Sigmoid colon (tissue), 7 donors: Measurements from ENCODE around the gene FAM107A. TPM values are rescaled to one million over a fixed set of nuclear protein-coding genes. Genes with fewer than 3 reads are reported as not detected.

ENCODE experiments used
- DNase-seq: peaks from one replicate; pipeline ENCODE4 v3.0.0-alpha.2; 2019
- H3K27ac ChIP-seq, 4 donors: fragments of 200-600 bp; sonication (generic); one replicate each; pipeline ENCODE4 v1.5.1; 2016 to 2019; ENCODE audit warnings: mild to moderate bottlenecking in 1 of 4
- H3K27me3 ChIP-seq, 3 donors: fragments of 200-600 bp; sonication (generic); one replicate each; pipeline ENCODE4 v1.5.1; 2019; ENCODE audit warnings: mild to moderate bottlenecking in 1 of 3
- H3K36me3 ChIP-seq, 4 donors: fragments of 200-600 bp; sonication (generic); one replicate each; pipeline ENCODE4 v1.5.1; 2016 to 2019
- H3K4me1 ChIP-seq, 4 donors: fragments of 200-600 bp; sonication (generic); one replicate each; pipeline ENCODE4 v1.5.1; 2017 to 2019
- H3K4me3 ChIP-seq, 4 donors: fragments of 200-600 bp; sonication (generic); one replicate each; pipeline ENCODE4 v1.5.1; 2017 to 2019; ENCODE audit warnings: mild to moderate bottlenecking in 2 of 4, moderate library complexity in 1 of 4
- H3K9me3 ChIP-seq, 4 donors: fragments of 200-600 bp in 3 of 4; sonication (generic) in 3 of 4; one replicate each; pipeline versions ENCODE4 v1.5.1 to v1.6.1; 2013 to 2019
- CTCF ChIP-seq, 4 experiments: fragments of 450-650 bp in 3 of 4; fragments of 200-600 bp in 1 of 4; IDR thresholded peaks; one replicate each; pipeline ENCODE4 v1.5.1; 2016 to 2019; ENCODE audit warnings: antibody characterized with exemption in 4 of 4, mild to moderate bottlenecking in 3 of 4, moderate library complexity in 2 of 4
- EP300 ChIP-seq, 4 donors: sonication (generic); formaldehyde crosslinking; IDR thresholded peaks; one replicate each; pipeline ENCODE4 v1.6.1; 2017; ENCODE audit warnings: antibody characterized with exemption in 4 of 4
- POLR2A ChIP-seq, 2 donors: fragments of 450-650 bp; IDR thresholded peaks; one replicate each; pipeline ENCODE4 v1.6.1; 2016; ENCODE audit warnings: antibody characterized with exemption in 2 of 2, mild to moderate bottlenecking in 2 of 2, moderate library complexity in 2 of 2
- POLR2AphosphoS5 ChIP-seq, 4 donors: sonication (generic); formaldehyde crosslinking; IDR thresholded peaks; one replicate each; pipeline ENCODE4 v1.6.1; 2017; ENCODE audit warnings: antibody characterized with exemption in 4 of 4
- WGBS, 2 donors: extraction: QIAGEN DNeasy Blood & Tissue Kit; methylation state at CpG; one replicate each; pipeline ENCODE4 v1.1.7; 2013; 5-methylcytosine and 5-hydroxymethylcytosine counted together
- intact Hi-C: fragments of 100-400 bp; cut with DNase I; formaldehyde crosslinking; loops from one replicate; pipeline ENCODE4 v1.15.1; 2023
- polyA plus RNA-seq, 3 donors: library from polyadenylated mRNA; stranded (reverse); fragments of 200-250 nt; gene quantifications; one replicate each; pipeline ENCODE4 v1.2.3, GENCODE V29; 2013
- total RNA-seq, 4 donors: library from RNA; depleted of rRNA; stranded (reverse); fragments of >200 nt; gene quantifications; one replicate each; pipeline ENCODE4 v1.1.0, GENCODE V29; 2016
- donor health status: healthy with polysubstance abuse.
- donor health status: Bipolar disorder and iron deficiency.
- donor health status: healthy.

The FAM107A gene
- total and polyA plus RNA-seq, 7 donors, result 10.9 to 56.7 (median 32.7) TPM

- Histone ChIP-seq H3K4me1 (no peaks in the 10 kb centered on the region), H3K27ac (peak overlapping the region in 3 of 4 donors; percentile 10 to 59 (median 28)), H3K9me3 (no peaks in the 10 kb centered on the region), H3K4me3 (no peak overlapping the region), H3K36me3 (no peaks in the 10 kb centered on the region), H3K27me3 (no peaks in the 10 kb centered on the region)
- intact Hi-C loops, result no loop called here
- peak; percentile 83 for DNase-seq
- 72 to 76% methylated on average over 8 of the region's 8 CpGs for WGBS, 2 donors
- TF ChIP-seq POLR2A (IDR thresholded peaks at IDR 0.05), result no peak
- TF ChIP-seq CTCF (IDR thresholded peaks at IDR 0.05), result no peak
- TF ChIP-seq POLR2AphosphoS5 (IDR thresholded peaks at IDR 0.05), result peak in 2 of 4 donors; percentile 9 to 43
Measured at GRCh38 chr3:58617338-58617761, 40.2 kb upstream of the FAM107A start.

- H3K27ac ChIP-seq, result no peak overlapping the region
- no peaks in the 10 kb centered on the region for H3K9me3 ChIP-seq
- H3K27me3 ChIP-seq, result no peaks in the 10 kb centered on the region
- no peaks in the 10 kb centered on the region for H3K4me1 ChIP-seq
- TF ChIP-seq EP300 (IDR thresholded peaks at IDR 0.05), result no peak
- TF ChIP-seq POLR2AphosphoS5 (IDR thresholded peaks at IDR 0.05), result no peak
- TF ChIP-seq POLR2A (IDR thresholded peaks at IDR 0.05), result no peak
- no peak for TF ChIP-seq CTCF (IDR thresholded peaks at IDR 0.05)
- 79 to 87% methylated on average over 7 of the region's 7 CpGs for WGBS, 2 donors
- DNase-seq, result no peak
- H3K4me3 ChIP-seq, result no peak overlapping the region
- intact Hi-C loops, result no loop called here
- no peaks in the 10 kb centered on the region for H3K36me3 ChIP-seq
Measured at GRCh38 chr3:58613236-58614132, 36.3 kb upstream of the FAM107A start.

- no peaks in the 10 kb centered on the region for H3K9me3 ChIP-seq
- no peak for DNase-seq
- H3K4me3 ChIP-seq, result no peak overlapping the region
- intact Hi-C loops, result no loop called here
- TF ChIP-seq POLR2A (IDR thresholded peaks at IDR 0.05) (no peak), CTCF (IDR thresholded peaks at IDR 0.05) (no peak), POLR2AphosphoS5 (IDR thresholded peaks at IDR 0.05) (no peak), EP300 (IDR thresholded peaks at IDR 0.05) (no peak)
- 89 to 92% methylated on average over 9 of the region's 9 CpGs for WGBS, 2 donors
- no peak overlapping the region for H3K27ac ChIP-seq
- H3K27me3 ChIP-seq, result no peaks in the 10 kb centered on the region
- H3K4me1 ChIP-seq, result no peaks in the 10 kb centered on the region
- no peaks in the 10 kb centered on the region for H3K36me3 ChIP-seq
Measured at GRCh38 chr3:58612830-58613229, 35.6 kb upstream of the FAM107A start.

- H3K4me3 ChIP-seq, result no peak overlapping the region
- no peaks in the 10 kb centered on the region for H3K4me1 ChIP-seq
- no peak for DNase-seq
- intact Hi-C loops, result no loop called here
- H3K27me3 ChIP-seq, result no peaks in the 10 kb centered on the region
- no peaks in the 10 kb centered on the region for H3K36me3 ChIP-seq
- TF ChIP-seq POLR2A (IDR thresholded peaks at IDR 0.05) (no peak), POLR2AphosphoS5 (IDR thresholded peaks at IDR 0.05) (no peak), EP300 (IDR thresholded peaks at IDR 0.05) (no peak), CTCF (IDR thresholded peaks at IDR 0.05) (no peak)
- H3K9me3 ChIP-seq, result peaks cover 0 to 2% (median 0%) of the 10 kb centered on the region in 4 donors
- WGBS, 2 donors, result 86 to 89% methylated on average over 7 of the region's 7 CpGs
- H3K27ac ChIP-seq, result no peak overlapping the region
Measured at GRCh38 chr3:58609990-58610389, 32.8 kb upstream of the FAM107A start.
